ENCODE data around the gene FRMD4A.

DNA sequence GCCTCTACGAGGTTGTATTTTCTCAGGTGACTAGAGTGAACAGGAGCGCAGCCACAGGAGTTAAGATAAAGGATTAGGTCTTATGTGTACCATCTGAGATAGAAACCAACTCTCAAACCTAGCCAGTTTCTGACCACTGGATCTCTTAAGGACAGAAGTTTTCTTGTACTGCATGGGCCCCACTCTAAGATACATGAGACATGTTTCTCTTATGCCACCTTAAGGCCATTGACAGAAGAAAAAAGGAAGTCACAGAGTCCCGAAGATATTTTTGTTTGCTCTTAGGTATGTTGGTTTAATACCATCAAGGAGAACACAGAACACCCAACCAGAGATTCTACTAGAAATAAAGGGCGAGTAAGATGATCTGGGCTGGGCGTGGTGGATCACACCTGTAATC lies 335.8 kb downstream of the FRMD4A start:
- TF ChIP-seq EZH2phosphoT487 (IDR thresholded peaks at IDR 0.05; ENCODE audit: insufficient read depth, low read depth) (no peak), EZH2 (IDR thresholded peaks at IDR 0.05; ENCODE audit: insufficient read depth, poor library complexity, severe bottlenecking) (no peak)
